Left colon (tissue), 2 donors: ENCODE results near the gene GIMAP5. TPM values are rescaled to one million over a fixed set of nuclear protein-coding genes. Genes with fewer than 3 reads are reported as not detected.

Experiments
- ATAC-seq: fragments of 200-7000 bp; cut with Tn5 transposase; one replicate; pipeline ENCODE4 v1.9.1; 2020; ENCODE audit warnings: mild to moderate bottlenecking, moderate library complexity
- DNase-seq, 2 donors: peaks; one replicate each; pipeline ENCODE4 v3.0.0-alpha.2; 2020
- intact Hi-C, 2 donors: fragments of 100-400 bp; cut with DNase I in 1 of 2; cut with micrococcal nuclease in 1 of 2; formaldehyde crosslinking; loops; one replicate each; pipeline versions ENCODE4 v1.11.2 to v1.14.0; 2022; cut with DNase I, micrococcal nuclease
- total RNA-seq, 2 donors: library from RNA; stranded (reverse); fragmentation: NEBNext Ultra II Directional; extraction: Animal tissue kit (Norgen Biotek cat#: 25700); gene quantifications; one replicate each; pipeline ENCODE4 v1.2.1, GENCODE V29; 2021
- donor health status: DM: no; HTN: no; CAD: no.
- donor health status: DM: yes; HTN: yes; CAD: no.

GIMAP5 gene
- total RNA-seq, 2 donors from 2014 or later = 4.9 to 6.6 TPM

DNA sequence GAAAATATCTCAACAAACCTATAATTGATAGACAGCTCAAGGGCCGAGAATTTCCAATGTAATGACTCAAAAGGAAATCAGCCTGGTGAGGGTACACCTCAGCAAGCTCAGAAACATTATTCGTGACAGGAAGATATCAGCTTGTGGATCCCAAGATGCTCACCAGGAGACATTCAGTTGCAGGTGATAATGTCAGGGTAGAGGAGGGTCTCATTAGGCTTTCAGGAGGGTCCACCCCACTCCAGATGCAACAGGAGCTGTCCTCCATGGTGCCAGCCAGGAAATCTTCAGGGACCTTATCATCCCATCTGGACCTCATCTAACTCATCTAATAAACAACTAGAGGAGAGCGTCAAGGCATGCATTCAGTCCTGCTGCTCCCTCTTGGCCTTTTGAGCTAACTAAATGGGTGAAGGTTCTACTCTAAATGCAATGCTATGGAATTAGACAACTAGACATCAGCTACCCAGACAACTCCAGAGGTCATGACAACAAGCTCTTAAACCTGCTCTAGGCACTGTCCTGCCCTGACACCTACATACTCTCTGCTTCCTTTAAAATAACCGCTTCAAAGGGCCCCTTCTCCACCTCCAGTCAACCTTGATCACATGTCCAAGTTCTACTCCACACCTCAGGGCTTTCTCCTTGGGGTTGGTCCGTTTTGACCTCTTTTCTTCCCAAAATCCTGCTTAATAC lies 4.3 kb upstream of the GIMAP5 start:
- intact Hi-C loops = no loop called here
- ATAC-seq (no peak), DNase-seq (no peak)

DNA sequence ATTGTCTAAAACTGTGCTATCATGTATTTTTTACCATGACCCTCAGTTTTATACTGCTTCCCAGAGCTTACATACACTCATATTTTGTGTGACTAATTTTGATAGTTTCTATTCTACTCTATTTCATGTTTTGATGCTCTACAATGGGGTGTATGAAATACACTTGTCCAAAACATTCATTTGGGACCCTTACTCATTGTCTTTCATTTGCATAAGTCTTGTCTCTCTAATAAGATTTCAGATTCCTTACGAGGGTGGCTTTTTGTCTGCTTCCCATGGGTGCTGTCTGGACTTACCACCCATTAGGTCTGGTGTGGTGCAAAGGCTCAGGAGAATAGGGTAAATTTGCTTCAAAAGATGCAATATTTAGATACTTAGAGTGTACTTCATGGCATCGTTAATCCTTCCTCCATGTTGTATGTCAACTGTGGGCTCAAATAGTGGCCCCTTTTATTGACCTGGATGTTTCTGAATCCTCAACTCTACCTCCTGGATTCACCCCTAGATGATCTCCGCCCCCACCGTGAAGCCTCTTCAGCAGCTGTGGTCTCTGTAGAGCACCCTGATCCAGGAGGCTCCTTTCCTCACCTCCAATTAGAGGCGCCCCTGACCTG lies 3.6 kb upstream of the GIMAP5 start:
- DNase-seq = no peak
- intact Hi-C loops = no loop called here
- no peak for ATAC-seq

GRCh38 chr7:150734254-150734653 lies 3.0 kb upstream of the GIMAP5 start:
- DNase-seq (no peak), ATAC-seq (no peak)
- intact Hi-C loops = no loop called here

DNA sequence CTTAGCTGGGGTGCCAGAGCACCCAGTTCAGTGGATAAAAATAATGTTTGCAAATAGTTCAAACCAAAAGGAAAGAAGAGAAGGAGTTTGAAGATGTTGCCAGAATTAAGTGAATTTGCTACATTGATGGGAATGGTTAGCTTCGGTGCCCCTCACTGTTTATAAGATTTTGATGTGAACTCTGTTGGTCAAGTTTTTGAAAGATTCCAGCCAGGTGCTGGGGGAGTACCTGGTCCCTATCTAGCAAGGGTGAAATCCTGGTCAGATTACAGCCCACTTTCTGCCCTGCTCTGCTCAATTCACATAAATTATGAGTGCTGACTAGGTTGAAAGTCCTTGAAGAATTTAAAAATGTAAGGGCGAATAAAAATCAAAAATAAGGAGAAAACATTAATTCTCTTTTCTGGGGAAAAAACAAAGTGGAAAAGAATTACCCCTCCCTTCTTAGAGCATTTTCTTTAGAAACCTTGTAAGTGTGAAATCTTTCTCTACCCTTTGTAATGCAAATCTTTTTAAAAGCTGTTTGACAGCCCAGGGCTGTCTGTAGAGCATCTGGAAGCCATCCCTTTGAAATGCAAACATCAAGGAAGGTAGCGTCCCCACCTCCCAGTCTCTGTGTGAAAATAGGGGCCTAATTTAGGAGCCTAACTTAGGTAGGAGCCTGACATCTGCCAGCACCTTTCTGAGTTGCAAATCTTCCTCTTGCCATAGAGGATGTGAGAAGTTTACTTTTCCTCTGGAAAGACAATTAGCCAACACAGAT lies 1.4 kb upstream of the GIMAP5 start:
- intact Hi-C loops = no loop called here
- ATAC-seq (no peak), DNase-seq (no peak)

GRCh38 chr7:150736864-150737263 lies 354 bp upstream of the GIMAP5 start:
- ATAC-seq = no peak
- DNase-seq = no peak
- intact Hi-C loops = no loop called here

DNA sequence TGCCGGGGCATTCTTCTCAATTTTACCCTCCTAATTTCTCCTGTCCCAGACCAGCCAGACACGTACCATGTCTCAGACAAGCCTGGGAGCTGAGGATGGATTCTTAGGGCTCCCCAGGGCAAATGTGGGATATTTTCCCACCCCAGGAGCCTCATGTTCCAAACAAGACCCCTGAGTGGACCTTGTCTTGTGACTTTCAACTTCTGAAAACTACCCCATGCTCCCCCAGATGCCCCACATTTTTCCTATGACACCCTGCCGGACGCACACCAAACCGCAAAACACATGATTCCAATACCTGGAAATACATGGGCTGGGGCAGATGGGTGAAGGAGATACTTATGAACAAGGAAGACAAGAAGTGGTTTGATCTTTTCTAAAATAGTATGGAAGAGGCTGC lies 874 bp downstream of the GIMAP5 start:
- ATAC-seq (no peak), DNase-seq (no peak)
- intact Hi-C loops = no loop called here

- no peak for ATAC-seq
- DNase-seq = no peak
- intact Hi-C loops = no loop called here
These were observed 1.4 kb downstream of the GIMAP5 start for GRCh38 chr7:150738591-150739001.

GRCh38 chr7:150739033-150739432 lies 1.8 kb downstream of the GIMAP5 start:
- ATAC-seq = peak; percentile 57
- intact Hi-C loops = no loop called here

DNA sequence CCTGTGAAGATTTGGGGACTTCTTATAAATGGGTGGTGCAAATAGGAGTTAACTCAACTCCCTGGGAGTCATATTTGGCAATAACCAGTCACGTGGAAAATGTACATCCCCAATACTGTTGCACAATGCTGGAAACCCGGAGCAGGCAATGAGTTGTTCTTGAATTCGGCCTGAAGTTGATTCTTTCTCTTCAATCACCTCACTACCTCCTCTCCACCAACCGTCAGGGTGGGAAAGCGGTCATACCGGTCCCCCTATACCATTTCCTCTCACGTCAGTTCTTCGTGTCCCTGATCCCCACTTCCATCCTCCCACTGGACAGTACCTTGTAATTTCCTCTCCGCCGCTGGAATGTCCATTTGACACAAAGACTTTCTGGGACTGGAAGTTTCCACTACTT lies 2.8 kb downstream of the GIMAP5 start:
- intact Hi-C loops = loop anchor here in 1 of 2 donors (10.0 kb wide), 1 partner anchor 285 kb away; the partner anchor contains the start of gene GIMAP8
- ATAC-seq (no peak), DNase-seq (no peak)

More at GRCh38 chr7:150739033-150739432, 1.8 kb downstream of the GIMAP5 start:
- DNase-seq = no peak

DNA sequence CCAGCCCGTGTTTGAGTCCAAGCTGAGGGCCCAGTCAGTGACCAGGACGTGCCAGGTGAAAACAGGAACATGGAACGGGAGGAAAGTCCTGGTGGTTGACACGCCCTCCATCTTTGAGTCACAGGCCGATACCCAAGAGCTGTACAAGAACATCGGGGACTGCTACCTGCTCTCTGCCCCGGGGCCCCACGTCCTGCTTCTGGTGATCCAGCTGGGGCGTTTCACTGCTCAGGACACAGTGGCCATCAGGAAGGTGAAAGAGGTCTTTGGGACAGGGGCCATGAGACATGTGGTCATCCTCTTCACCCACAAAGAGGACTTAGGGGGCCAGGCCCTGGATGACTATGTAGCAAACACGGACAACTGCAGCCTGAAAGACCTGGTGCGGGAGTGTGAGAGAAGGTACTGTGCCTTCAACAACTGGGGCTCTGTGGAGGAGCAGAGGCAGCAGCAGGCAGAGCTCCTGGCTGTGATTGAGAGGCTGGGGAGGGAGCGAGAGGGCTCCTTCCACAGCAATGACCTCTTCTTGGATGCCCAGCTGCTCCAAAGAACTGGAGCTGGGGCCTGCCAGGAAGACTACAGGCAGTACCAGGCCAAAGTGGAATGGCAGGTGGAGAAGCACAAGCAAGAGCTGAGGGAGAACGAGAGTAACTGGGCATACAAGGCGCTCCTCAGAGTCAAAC lies 5.2 kb downstream of the GIMAP5 start:
- intact Hi-C loops = loop anchor here in 1 of 2 donors (10.0 kb wide), 1 partner anchor 288 kb away; the partner anchor contains the start of gene GIMAP8
- ATAC-seq (no peak), DNase-seq (no peak)

GRCh38 chr7:150744041-150744656 lies 6.9 kb downstream of the GIMAP5 start:
- no peak for ATAC-seq
- intact Hi-C loops = loop anchor here in 1 of 2 donors (10.0 kb wide), 1 partner anchor 289 kb away; the partner anchor contains the start of gene GIMAP8
- no peak for DNase-seq

GRCh38 chr7:150745086-150745485 lies 7.9 kb downstream of the GIMAP5 start:
- ATAC-seq (no peak), DNase-seq (no peak)
- intact Hi-C loops = loop anchor here in 1 of 2 donors (10.0 kb wide), 1 partner anchor 290 kb away; the partner anchor contains the start of gene GIMAP8

DNA sequence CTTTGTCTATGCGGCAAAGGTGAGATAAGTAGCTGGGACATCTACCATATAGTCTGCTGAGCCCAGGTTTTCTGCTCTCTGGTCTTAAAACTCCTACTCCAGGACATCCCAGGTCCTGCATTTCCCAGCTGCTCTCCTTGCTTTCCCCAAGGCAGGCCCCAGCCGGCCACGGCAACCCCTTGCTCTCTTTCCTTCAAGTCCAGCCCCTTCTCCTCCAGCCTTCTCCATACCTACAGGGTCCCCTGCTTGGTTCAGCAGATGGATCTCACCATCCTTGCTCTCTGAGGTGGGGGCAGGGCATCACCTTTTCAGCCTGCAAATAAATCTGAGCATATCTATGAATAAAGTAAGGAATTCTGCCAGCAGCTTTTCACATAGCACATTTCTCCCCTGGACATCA lies 8.7 kb downstream of the GIMAP5 start:
- DNase-seq (no peak), ATAC-seq (no peak)
- intact Hi-C loops = loop anchor here in 1 of 2 donors (10.0 kb wide), 1 partner anchor 291 kb away; the partner anchor contains the start of gene GIMAP8

- no peak for DNase-seq
- no peak for ATAC-seq
- intact Hi-C loops = loop anchor here in 1 of 2 donors (10.0 kb wide), 1 partner anchor 292 kb away; the partner anchor contains the start of gene GIMAP8
These were observed 9.7 kb downstream of the GIMAP5 start for GRCh38 chr7:150746921-150747320.

DNA sequence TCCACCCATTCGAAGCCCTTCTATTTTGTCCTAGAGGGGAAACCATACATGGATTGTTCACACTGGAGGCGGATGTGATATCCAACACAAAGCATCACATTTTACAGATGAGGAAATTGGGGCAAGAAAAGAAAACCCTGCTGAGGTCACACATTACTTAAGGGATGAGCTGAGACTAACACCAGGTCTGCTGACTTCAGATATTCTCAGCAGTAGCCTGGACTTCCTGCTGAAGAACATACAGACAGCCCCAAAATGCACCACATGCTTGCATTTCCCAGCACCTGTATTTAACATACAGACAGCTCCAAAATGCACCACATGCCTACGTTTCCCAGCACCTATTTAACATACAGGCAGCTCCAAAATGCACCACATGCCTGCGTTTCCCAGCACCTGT lies 11.2 kb downstream of the GIMAP5 start:
- no peak for ATAC-seq
- intact Hi-C loops = loop anchor here in 1 of 2 donors (10.0 kb wide), 1 partner anchor 294 kb away; the partner anchor contains the start of gene GIMAP8
- DNase-seq = no peak

- ATAC-seq = no peak
- intact Hi-C loops = no loop called here
- no peak for DNase-seq
These were observed 14.5 kb downstream of the GIMAP5 start for GRCh38 chr7:150751702-150752101.

- intact Hi-C loops = no loop called here
- DNase-seq = no peak
- ATAC-seq = no peak
These were observed 16.0 kb downstream of the GIMAP5 start for GRCh38 chr7:150753239-150753638.

- DNase-seq = no peak
- ATAC-seq = no peak
- intact Hi-C loops = no loop called here
These were observed 16.8 kb downstream of the GIMAP5 start for GRCh38 chr7:150753826-150754603.
